Stimulated activated naive CD8-positive, alpha-beta T cell treated with anti-CD3 and anti-CD28 coated beads, Interleukin-15, Interleukin-2, amounts not matched to agents 100 ng/mL and 50 ng/mL, for 24 hours (primary cell): ENCODE results near the gene CD248.
"Not testable (repeated sequence)": the region's sequence is repeated elsewhere in the genome, so short reads cannot be mapped to it uniquely, and the experiment has no call there.

Experiments used
- H3K27ac Mint-ChIP-seq: one replicate; pipeline ENCODE4 v1.8.0; 2021; ENCODE audit warnings: mild to moderate bottlenecking, mixed read lengths
- H3K27me3 Mint-ChIP-seq: one replicate; pipeline ENCODE4 v1.8.0; 2021; ENCODE audit warnings: mixed read lengths
- H3K36me3 Mint-ChIP-seq: one replicate; pipeline ENCODE4 v1.8.0; 2021; ENCODE audit warnings: low read depth, mixed read lengths
- H3K4me1 Mint-ChIP-seq: one replicate; pipeline ENCODE4 v1.8.0; 2021; ENCODE audit warnings: low read depth, mixed read lengths
- H3K4me3 Mint-ChIP-seq: one replicate; pipeline ENCODE4 v1.8.0; 2021; ENCODE audit warnings: mild to moderate bottlenecking, mixed read lengths
- H3K9me3 Mint-ChIP-seq: one replicate; pipeline ENCODE4 v1.8.0; 2021; ENCODE audit warnings: mixed read lengths

The CD248 gene

GRCh38 chr11:66326261-66327111, 9.6 kb upstream of the CD248 start:
- Mint-ChIP-seq H3K27ac (peak overlapping the region; percentile 13), H3K9me3 (no peaks in the 10 kb centered on the region), H3K36me3 (no peaks in the 10 kb centered on the region), H3K27me3 (no peaks in the 10 kb centered on the region), H3K4me3 (no peak overlapping the region), H3K4me1 (peaks cover 46% of the 10 kb centered on the region)

GRCh38 chr11:66325263-66325671, 8.4 kb upstream of the CD248 start:
- Mint-ChIP-seq H3K9me3 (no peaks in the 10 kb centered on the region), H3K4me3 (no peak overlapping the region), H3K27me3 (no peaks in the 10 kb centered on the region), H3K27ac (no peak overlapping the region), H3K4me1 (peaks cover 46% of the 10 kb centered on the region), H3K36me3 (no peaks in the 10 kb centered on the region)

- no peaks in the 10 kb centered on the region for H3K27me3 Mint-ChIP-seq
- no peaks in the 10 kb centered on the region for H3K36me3 Mint-ChIP-seq
- H3K4me1 Mint-ChIP-seq, result peaks cover 50% of the 10 kb centered on the region
- H3K4me3 Mint-ChIP-seq, result no peak overlapping the region
- no peak overlapping the region for H3K27ac Mint-ChIP-seq
- no peaks in the 10 kb centered on the region for H3K9me3 Mint-ChIP-seq
These were observed 7.8 kb upstream of the CD248 start for GRCh38 chr11:66324664-66325063.

- H3K27me3 Mint-ChIP-seq, result no peaks in the 10 kb centered on the region
- H3K9me3 Mint-ChIP-seq, result no peaks in the 10 kb centered on the region
- no peak overlapping the region for H3K4me3 Mint-ChIP-seq
- peaks cover 50% of the 10 kb centered on the region for H3K4me1 Mint-ChIP-seq
- no peak overlapping the region for H3K27ac Mint-ChIP-seq
- H3K36me3 Mint-ChIP-seq, result no peaks in the 10 kb centered on the region
These were observed 6.8 kb upstream of the CD248 start for GRCh38 chr11:66323684-66324083.

- no peaks in the 10 kb centered on the region for H3K27me3 Mint-ChIP-seq
- H3K4me3 Mint-ChIP-seq, result no peak overlapping the region
- no peak overlapping the region for H3K27ac Mint-ChIP-seq
- peaks cover 50% of the 10 kb centered on the region for H3K4me1 Mint-ChIP-seq
- H3K9me3 Mint-ChIP-seq, result no peaks in the 10 kb centered on the region
- no peaks in the 10 kb centered on the region for H3K36me3 Mint-ChIP-seq
These were observed 6.0 kb upstream of the CD248 start for GRCh38 chr11:66322732-66323427.

- Mint-ChIP-seq H3K4me3 (no peak overlapping the region), H3K27me3 (no peaks in the 10 kb centered on the region), H3K27ac (no peak overlapping the region), H3K4me1 (peaks cover 48% of the 10 kb centered on the region), H3K9me3 (no peaks in the 10 kb centered on the region), H3K36me3 (no peaks in the 10 kb centered on the region)
These were observed 4.8 kb upstream of the CD248 start for GRCh38 chr11:66321606-66322005.

- H3K4me3 Mint-ChIP-seq, H3K27me3 Mint-ChIP-seq, H3K27ac Mint-ChIP-seq, H3K9me3 Mint-ChIP-seq, H3K36me3 Mint-ChIP-seq: not testable (repeated sequence)
- peaks cover 46% of the 10 kb centered on the region for H3K4me1 Mint-ChIP-seq
These were observed 3.9 kb upstream of the CD248 start for GRCh38 chr11:66320748-66321147.

- H3K27ac Mint-ChIP-seq, result not testable (repeated sequence)
- peaks cover 47% of the 10 kb centered on the region for H3K4me1 Mint-ChIP-seq
These were observed 3.4 kb upstream of the CD248 start for GRCh38 chr11:66320289-66320688.

GRCh38 chr11:66318600-66318970, 1.7 kb upstream of the CD248 start:
- Mint-ChIP-seq H3K4me1 (peaks cover 64% of the 10 kb centered on the region), H3K9me3 (no peaks in the 10 kb centered on the region), H3K27me3 (no peaks in the 10 kb centered on the region), H3K27ac (peak overlapping the region; percentile 85), H3K36me3 (no peaks in the 10 kb centered on the region), H3K4me3 (peak overlapping the region; percentile 17)

More at GRCh38 chr11:66320289-66320688, 3.4 kb upstream of the CD248 start:
- not testable (repeated sequence) for H3K36me3 Mint-ChIP-seq, H3K27me3 Mint-ChIP-seq, H3K9me3 Mint-ChIP-seq, H3K4me3 Mint-ChIP-seq

- peak overlapping the region; percentile 97 for H3K27ac Mint-ChIP-seq
- peak overlapping the region; percentile 71 for H3K4me3 Mint-ChIP-seq
- H3K9me3 Mint-ChIP-seq, result no peaks in the 10 kb centered on the region
- no peaks in the 10 kb centered on the region for H3K27me3 Mint-ChIP-seq
- H3K4me1 Mint-ChIP-seq, result peaks cover 59% of the 10 kb centered on the region
- no peaks in the 10 kb centered on the region for H3K36me3 Mint-ChIP-seq
These were observed 1.1 kb upstream of the CD248 start for GRCh38 chr11:66317723-66318599.

GRCh38 chr11:66317322-66317722, 478 bp upstream of the CD248 start:
- no peaks in the 10 kb centered on the region for H3K9me3 Mint-ChIP-seq
- no peaks in the 10 kb centered on the region for H3K27me3 Mint-ChIP-seq
- H3K27ac Mint-ChIP-seq, result peak overlapping the region; percentile 97
- H3K36me3 Mint-ChIP-seq, result no peaks in the 10 kb centered on the region
- peaks cover 60% of the 10 kb centered on the region for H3K4me1 Mint-ChIP-seq
- H3K4me3 Mint-ChIP-seq, result peak overlapping the region; percentile 71

- Mint-ChIP-seq H3K4me1 (peaks cover 65% of the 10 kb centered on the region), H3K36me3 (no peaks in the 10 kb centered on the region), H3K27me3 (no peaks in the 10 kb centered on the region), H3K4me3 (peak overlapping the region; percentile 70), H3K9me3 (no peaks in the 10 kb centered on the region), H3K27ac (peak overlapping the region; percentile 89)
These were observed 678 bp downstream of the CD248 start for GRCh38 chr11:66315921-66316811.

- Mint-ChIP-seq H3K36me3 (no peaks in the 10 kb centered on the region), H3K4me1 (peaks cover 65% of the 10 kb centered on the region), H3K27ac (peak overlapping the region; percentile 89), H3K4me3 (peak overlapping the region; percentile 70), H3K27me3 (no peaks in the 10 kb centered on the region), H3K9me3 (no peaks in the 10 kb centered on the region)
These were observed 1.4 kb downstream of the CD248 start for GRCh38 chr11:66315498-66315885.
